H9 (cell line): ENCODE results near the gene DTNB. TPM values are rescaled to one million over a fixed set of nuclear protein-coding genes. Genes with fewer than 3 reads are reported as not detected.

Experiments
- DNase-seq: peaks from one replicate; pipeline ENCODE4 v3.0.0-alpha.2; 2017
- H2AFZ ChIP-seq: one replicate; pipeline ENCODE4 v1.6.1; 2013; ENCODE audit warnings: mild to moderate bottlenecking, low read length, control low read depth, moderate library complexity
- H2AK5ac ChIP-seq: 2 replicates; pipeline ENCODE4 v1.6.1; 2013; ENCODE audit warnings: low read length, control low read depth, mixed read lengths; ENCODE audit not compliant: insufficient read length
- H2BK120ac ChIP-seq: one replicate; pipeline ENCODE4 v1.6.1; 2013; ENCODE audit warnings: low read depth, mild to moderate bottlenecking, low read length, control low read depth, inconsistent platforms; ENCODE audit not compliant: poor library complexity, severe bottlenecking
- H2BK12ac ChIP-seq: 2 replicates; pipeline ENCODE4 v1.6.1; 2013; ENCODE audit warnings: low read length, control low read depth, mixed read lengths, low read depth; ENCODE audit not compliant: insufficient read length
- H2BK15ac ChIP-seq: 2 replicates; pipeline ENCODE4 v1.6.1; 2013; ENCODE audit warnings: low read depth, low read length, control low read depth
- H2BK20ac ChIP-seq: one replicate; pipeline ENCODE4 v1.6.1; 2013; ENCODE audit warnings: low read depth, mild to moderate bottlenecking, low read length, control low read depth, inconsistent platforms; ENCODE audit not compliant: poor library complexity, severe bottlenecking
- H2BK5ac ChIP-seq: 2 replicates; pipeline ENCODE4 v1.6.1; 2013; ENCODE audit warnings: low read length, control low read depth, mixed read lengths; ENCODE audit not compliant: insufficient read length
- H3K14ac ChIP-seq: 2 replicates; pipeline ENCODE4 v1.6.1; 2013; ENCODE audit warnings: low read length, control low read depth; ENCODE audit not compliant: insufficient read depth
- H3K18ac ChIP-seq: 2 replicates; pipeline ENCODE4 v1.6.1; 2013; ENCODE audit warnings: low read depth, mild to moderate bottlenecking, mixed read lengths, low read length, control low read depth; ENCODE audit not compliant: insufficient read length
- H3K23ac ChIP-seq: 2 replicates; pipeline ENCODE4 v1.6.1; 2013; ENCODE audit warnings: low read length, control low read depth, mixed read lengths, low read depth; ENCODE audit not compliant: insufficient read length
- H3K23me2 ChIP-seq: 2 replicates; pipeline ENCODE4 v1.6.1; 2013; ENCODE audit warnings: low read depth, mild to moderate bottlenecking, mixed read lengths, low read length, control low read depth; ENCODE audit not compliant: insufficient read length, poor library complexity, severe bottlenecking
- H3K27ac ChIP-seq: 2 replicates; pipeline ENCODE4 v1.5.1; 2013; ENCODE audit warnings: low read length, control low read depth, mixed read lengths, low read depth; ENCODE audit not compliant: insufficient read length
- H3K27me3 ChIP-seq: 2 replicates; pipeline ENCODE4 v1.6.1; 2013; ENCODE audit warnings: low read length, control low read depth, inconsistent platforms; ENCODE audit not compliant: insufficient read depth
- H3K4ac ChIP-seq: 2 replicates; pipeline ENCODE4 v1.6.1; 2013; ENCODE audit warnings: low read depth, mild to moderate bottlenecking, control low read depth, inconsistent platforms, low read length, moderate library complexity
- H3K4me1 ChIP-seq: 2 replicates; pipeline ENCODE4 v1.6.1; 2013; ENCODE audit warnings: low read length, control low read depth, inconsistent platforms; ENCODE audit not compliant: insufficient read depth
- H3K4me2 ChIP-seq: 2 replicates; pipeline ENCODE4 v1.6.1; 2013; ENCODE audit warnings: low read length, control low read depth, mixed read lengths; ENCODE audit not compliant: insufficient read length, insufficient read depth
- H3K56ac ChIP-seq: 2 replicates; pipeline ENCODE4 v1.6.1; 2013; ENCODE audit warnings: low read depth, mild to moderate bottlenecking, mixed read lengths, low read length, control low read depth; ENCODE audit not compliant: insufficient read length
- H3K79me1 ChIP-seq: 2 replicates; pipeline ENCODE4 v1.6.1; 2013; ENCODE audit warnings: low read depth, mild to moderate bottlenecking, moderate library complexity, low read length, control low read depth, inconsistent platforms; ENCODE audit not compliant: insufficient read depth, poor library complexity, severe bottlenecking
- H3K79me2 ChIP-seq: 2 replicates; pipeline ENCODE4 v1.6.1; 2013; ENCODE audit warnings: low read length, control low read depth, inconsistent platforms; ENCODE audit not compliant: insufficient read depth
- H3K9ac ChIP-seq: 2 replicates; pipeline ENCODE4 v1.6.1; 2013; ENCODE audit warnings: low read length, control low read depth, mixed read lengths; ENCODE audit not compliant: insufficient read length; ENCODE audit errors: extremely low read depth
- H3K9me3 ChIP-seq: one replicate; pipeline ENCODE4 v1.6.1; 2013; ENCODE audit warnings: low read depth, low read length, inconsistent platforms; ENCODE audit not compliant: control insufficient read depth
- H3T11ph ChIP-seq: one replicate; pipeline ENCODE4 v1.6.1; 2013; ENCODE audit warnings: mild to moderate bottlenecking, low read length, control low read depth, inconsistent platforms
- H4K20me1 ChIP-seq: one replicate; pipeline ENCODE4 v1.6.1; 2013; ENCODE audit not compliant: control insufficient read depth, insufficient read length, insufficient read depth
- H4K5ac ChIP-seq: 2 replicates; pipeline ENCODE4 v1.6.1; 2013; ENCODE audit warnings: low read depth, mild to moderate bottlenecking, mixed read lengths, low read length, control low read depth; ENCODE audit not compliant: insufficient read length
- H4K8ac ChIP-seq: replicated peaks from 2 replicates; pipeline ENCODE4 v1.6.1; 2013; ENCODE audit warnings: low read length, control low read depth, mixed read lengths, low read depth; ENCODE audit not compliant: insufficient read length
- H4K91ac ChIP-seq: 2 replicates; pipeline ENCODE4 v1.6.1; 2013; ENCODE audit warnings: low read depth, mild to moderate bottlenecking, moderate library complexity, mixed read lengths, low read length, control low read depth; ENCODE audit not compliant: insufficient read length
- H3K27ac Mint-ChIP-seq, 3 experiments: 2 replicates in 2 of 3; 3 replicates in 1 of 3; pipeline ENCODE4 v1.8.0; 2020 to 2021; ENCODE audit warnings: mixed read lengths in 3 of 3, mild to moderate bottlenecking in 1 of 3, moderate library complexity in 1 of 3
- H3K27me3 Mint-ChIP-seq: 2 replicates; pipeline ENCODE4 v1.8.0; 2021; ENCODE audit warnings: low read depth, mild to moderate bottlenecking, moderate library complexity, mixed read lengths
- H3K36me3 Mint-ChIP-seq, 3 experiments: 2 replicates in 2 of 3; 3 replicates in 1 of 3; pipeline ENCODE4 v1.8.0; 2020 to 2021; ENCODE audit warnings: low read depth in 3 of 3, mixed read lengths in 3 of 3; ENCODE audit not compliant: insufficient read depth in 1 of 3
- H3K4me1 Mint-ChIP-seq, 2 experiments: 2 replicates each; pipeline ENCODE4 v1.8.0; 2020; ENCODE audit warnings: mixed read lengths in 2 of 2
- H3K4me3 Mint-ChIP-seq, 2 experiments: 2 replicates in 1 of 2; 3 replicates in 1 of 2; pipeline ENCODE4 v1.8.0; 2020 to 2021; ENCODE audit warnings: mild to moderate bottlenecking in 2 of 2, mixed read lengths in 2 of 2, moderate library complexity in 1 of 2
- H3K9me3 Mint-ChIP-seq, 2 experiments: 2 replicates in 1 of 2; 3 replicates in 1 of 2; pipeline ENCODE4 v1.8.0; 2020; ENCODE audit warnings: mild to moderate bottlenecking in 2 of 2, mixed read lengths in 2 of 2, moderate library complexity in 1 of 2
- CTCF ChIP-seq: fragments of 200-600 bp; sonication (generic); conservative IDR thresholded peaks from 3 replicates; pipeline ENCODE4 v1.8.0; 2021; ENCODE audit warnings: antibody characterized with exemption, mild to moderate bottlenecking
- WGBS: extraction: QIAGEN DNeasy Blood & Tissue Kit; methylation state at CpG from one replicate; pipeline ENCODE4 v1.1.7; 2013; ENCODE audit warnings: missing lambda C conversion rate, low lambda C conversion rate, mixed read lengths; ENCODE audit not compliant: insufficient read length; ENCODE audit errors: extremely low coverage; 5-methylcytosine and 5-hydroxymethylcytosine counted together
- total RNA-seq: library from RNA; stranded (reverse); gene quantifications from 2 replicates; pipeline ENCODE4 v1.2.1, GENCODE V29; 2021

The DTNB gene
- total RNA-seq, 1 experiment from 2014 or later, result 26.7 TPM

DNA sequence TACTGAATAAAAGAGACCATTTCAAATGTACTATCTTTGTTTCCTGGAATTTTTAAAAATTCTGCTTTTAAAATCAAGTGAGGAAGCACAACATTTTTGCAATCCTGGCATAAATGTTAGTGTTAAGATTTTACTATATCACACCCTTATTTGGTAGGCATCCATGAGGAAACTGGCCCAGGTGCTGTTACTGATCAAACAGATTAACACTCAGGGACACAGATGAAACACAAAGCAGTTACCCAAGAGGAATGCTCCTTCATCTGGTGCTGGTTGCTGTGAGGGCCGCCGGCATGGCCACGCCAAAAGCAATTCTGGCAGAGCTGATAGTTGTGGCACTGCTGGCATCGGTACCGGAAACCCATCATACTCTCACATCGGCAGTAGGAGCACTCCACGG lies 96.8 kb downstream of the DTNB start:
- H2BK12ac ChIP-seq, result no peak overlapping the region
- DNase-seq, result no peak
- H3K4me1 Mint-ChIP-seq, result no peaks in the 10 kb centered on the region
- H3K27me3 ChIP-seq, result no peaks in the 10 kb centered on the region
- no peak overlapping the region for H4K8ac ChIP-seq
- H3K27ac Mint-ChIP-seq, result peak overlapping the region in 2 of 3 experiments; percentile 3 to 66; a peak in 2 of 7 replicates
- no peak overlapping the region for H3K14ac ChIP-seq
- no peak overlapping the region for H3K4ac ChIP-seq
- no peak overlapping the region for H2AFZ ChIP-seq
- H3K23ac ChIP-seq, result no peak overlapping the region
- H2BK120ac ChIP-seq, result no peak overlapping the region
- no peaks in the 10 kb centered on the region for H4K20me1 ChIP-seq
- no peak overlapping the region for H3K18ac ChIP-seq
- H3T11ph ChIP-seq, result no peak overlapping the region
- no peak overlapping the region for H2AK5ac ChIP-seq
- H3K36me3 Mint-ChIP-seq, result peaks cover 6 to 9% (median 6%) of the 10 kb centered on the region in 3 experiments; a peak in 6 of 7 replicates
- H4K5ac ChIP-seq, result no peak overlapping the region
- WGBS, result no CpG with 5 or more reads among the region's 7 CpGs
- H3K4me1 ChIP-seq, result no peaks in the 10 kb centered on the region
- no peak overlapping the region for H3K9ac ChIP-seq
- no peak overlapping the region for H4K91ac ChIP-seq
- peak overlapping the region; percentile 89 for H2BK15ac ChIP-seq
- H3K9me3 ChIP-seq, result no peaks in the 10 kb centered on the region
- no peak overlapping the region for H3K4me2 ChIP-seq
- no peak overlapping the region for H2BK20ac ChIP-seq
- TF ChIP-seq CTCF, result no peak
- H2BK5ac ChIP-seq, result no peak overlapping the region
- H3K23me2 ChIP-seq, result no peaks in the 10 kb centered on the region
- H3K79me1 ChIP-seq, result no peaks in the 10 kb centered on the region
- no peak overlapping the region for H3K56ac ChIP-seq
- H3K9me3 Mint-ChIP-seq, result no peaks in the 10 kb centered on the region
- H3K79me2 ChIP-seq, result no peaks in the 10 kb centered on the region
- no peaks in the 10 kb centered on the region for H3K27me3 Mint-ChIP-seq
- H3K27ac ChIP-seq, result no peak overlapping the region
- no peak overlapping the region for H3K4me3 Mint-ChIP-seq
